ENCODE results near the gene MFSD2B. TPM values are rescaled to one million over a fixed set of nuclear protein-coding genes. Genes with fewer than 3 reads are reported as not detected.

MFSD2B gene
- total RNA-seq, 2 experiments from 2014 or later = 0.15 to 0.24 TPM

GRCh38 chr2:24046930-24047702, 37.2 kb downstream of the MFSD2B start, which contains the start of gene WDCP:
Gene WDCP (minus strand): TSS chr2:24047391. CDS start chr2:24039494, 7,897 bp downstream.
- CTCF ChIA-PET = interaction anchor here (0.8 to 1.8 kb wide), 5 partner anchors 12 to 122 kb away, joined by 3 to 8 read pairs (median 4); partner anchors contain the start of genes SF3B6 and TP53I3
- peak; percentile 98 for DNase-seq
- H3K36me3 Mint-ChIP-seq (ENCODE audit: low read depth) = peaks cover 4% of the 10 kb centered on the region
- peaks cover 22% of the 10 kb centered on the region for H3K4me1 Mint-ChIP-seq (ENCODE audit: low read depth)
- H3K27me3 Mint-ChIP-seq (ENCODE audit: low read depth) = peaks cover 7% of the 10 kb centered on the region
- peak within 1 kb of the TSS; percentile 80 for H3K27ac Mint-ChIP-seq
- H3K4me3 Mint-ChIP-seq = peak within 1 kb of the TSS; percentile 95
- no peaks in the 10 kb centered on the region for H3K9me3 Mint-ChIP-seq
- intact Hi-C loops (cut with micrococcal nuclease) = loop anchor here (1.0 to 10.0 kb wide), 10 partner anchors 18 to 667 kb away; partner anchors contain the start of genes ATAD2B, FAM228B, NCOA1 and PFN4

- Mint-ChIP-seq H3K36me3 (ENCODE audit: low read depth) (peaks cover 4% of the 10 kb centered on the region), H3K4me1 (ENCODE audit: low read depth) (peaks cover 22% of the 10 kb centered on the region), H3K9me3 (no peaks in the 10 kb centered on the region), H3K27ac (no peak overlapping the region), H3K4me3 (peak overlapping the region; percentile 95), H3K27me3 (ENCODE audit: low read depth) (peaks cover 7% of the 10 kb centered on the region)
- no peak for DNase-seq
- intact Hi-C loops (cut with micrococcal nuclease) = loop anchor here (1.0 to 10.0 kb wide), 10 partner anchors 18 to 667 kb away; partner anchors contain the start of genes ATAD2B, FAM228B, NCOA1 and PFN4
- CTCF ChIA-PET = interaction anchor here (0.8 to 1.8 kb wide), 4 partner anchors 14 to 122 kb away, joined by 3 to 8 read pairs (median 6); partner anchors contain the start of genes SF3B6 and TP53I3
Measured at GRCh38 chr2:24047703-24048033, 37.8 kb downstream of the MFSD2B start.

DNA sequence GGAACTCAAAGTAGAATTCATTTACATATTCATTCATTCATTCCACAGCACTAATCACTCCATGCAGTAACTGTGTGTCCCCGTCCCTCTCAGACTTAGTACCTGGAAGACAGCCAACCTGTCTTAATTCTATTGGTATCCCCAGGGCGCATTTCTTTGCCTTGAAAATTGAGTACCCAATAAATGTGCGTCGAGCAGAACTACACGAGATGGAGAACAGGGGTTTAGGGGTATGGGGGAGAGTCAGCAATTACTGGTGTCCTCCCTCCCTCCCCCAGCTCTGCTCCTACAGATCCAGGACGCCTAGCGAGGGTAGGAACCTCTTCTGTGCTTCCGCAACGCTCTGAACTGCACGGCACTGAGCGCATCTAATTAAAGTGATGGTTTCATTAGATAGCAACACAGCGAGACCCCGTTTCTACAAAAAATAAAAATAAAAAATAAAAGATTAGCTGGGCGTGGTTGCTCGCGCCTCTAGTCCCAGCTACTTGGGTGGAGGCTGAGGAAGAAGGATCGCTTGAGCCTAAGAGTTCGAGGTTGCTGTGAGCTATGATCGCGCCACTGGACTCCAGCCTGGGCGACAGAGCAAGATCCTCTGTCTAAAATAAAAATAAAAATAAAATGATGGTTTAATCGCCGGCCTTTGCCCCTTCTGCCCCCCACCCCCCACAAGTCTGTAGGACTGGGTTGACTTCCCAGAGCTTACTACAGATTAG, 39.0 kb downstream of the MFSD2B start:
- no peak overlapping the region for H3K27ac Mint-ChIP-seq

GRCh38 chr2:24049485-24050021, 39.7 kb downstream of the MFSD2B start, which contains the start of gene FKBP1B:
Gene FKBP1B (plus strand): TSS chr2:24049741. CDS start chr2:24049850, 109 bp downstream.
- Mint-ChIP-seq H3K4me3 (peak within 1 kb of the TSS; percentile 72), H3K4me1 (ENCODE audit: low read depth) (peaks cover 19% of the 10 kb centered on the region), H3K27ac (no peak within 1 kb of the TSS), H3K36me3 (ENCODE audit: low read depth) (peaks cover 2% of the 10 kb centered on the region), H3K27me3 (ENCODE audit: low read depth) (peaks cover 7% of the 10 kb centered on the region), H3K9me3 (no peaks in the 10 kb centered on the region)
- CTCF ChIA-PET = interaction anchor here (0.9 to 1.3 kb wide), 3 partner anchors 11 to 35 kb away, joined by 3 to 5 read pairs (median 3); partner anchors contain the start of gene TP53I3
- peak; percentile 44 for DNase-seq
- intact Hi-C loops (cut with micrococcal nuclease) = loop anchor here (10.0 kb wide), 1 partner anchor 445 kb away; the partner anchor contains the start of gene NCOA1

More for the DNA sequence above, 39.0 kb downstream of the MFSD2B start:
- Mint-ChIP-seq H3K36me3 (ENCODE audit: low read depth) (peaks cover 2% of the 10 kb centered on the region), H3K4me1 (ENCODE audit: low read depth) (peaks cover 19% of the 10 kb centered on the region), H3K9me3 (no peaks in the 10 kb centered on the region), H3K4me3 (peak overlapping the region; percentile 72), H3K27me3 (ENCODE audit: low read depth) (peaks cover 7% of the 10 kb centered on the region)
- DNase-seq = no peak
- CTCF ChIA-PET = interaction anchor here (0.6 to 1.0 kb wide), 3 partner anchors 20 to 61 kb away, joined by 3 to 6 read pairs (median 3); partner anchors contain the start of gene TP53I3
- intact Hi-C loops (cut with micrococcal nuclease) = loop anchor here (10.0 kb wide), 1 partner anchor 446 kb away; the partner anchor contains the start of gene NCOA1

- Mint-ChIP-seq H3K9me3 (no peaks in the 10 kb centered on the region), H3K27me3 (ENCODE audit: low read depth) (peaks cover 7% of the 10 kb centered on the region), H3K4me1 (ENCODE audit: low read depth) (peaks cover 14% of the 10 kb centered on the region), H3K36me3 (ENCODE audit: low read depth) (peaks cover 2% of the 10 kb centered on the region), H3K27ac (no peak overlapping the region), H3K4me3 (peak overlapping the region; percentile 72)
- intact Hi-C loops (cut with micrococcal nuclease) = no loop called here
- no peak for DNase-seq
- CTCF ChIA-PET = interaction anchor here (0.6 to 1.3 kb wide), 3 partner anchors 10 to 226 kb away, joined by 3 to 5 read pairs (median 3); no protein-coding TSS in a partner anchor
Measured at GRCh38 chr2:24050041-24050979, 40.4 kb downstream of the MFSD2B start.

- DNase-seq = no peak
- intact Hi-C loops (cut with micrococcal nuclease) = no loop called here
- CTCF ChIA-PET = interaction anchor here (0.9 to 1.1 kb wide), 2 partner anchors 9 to 33 kb away, joined by 3 read pairs; partner anchors contain the start of gene TP53I3
Measured at GRCh38 chr2:24051833-24052232, 41.9 kb downstream of the MFSD2B start.

GRCh38 chr2:24052951-24053350, 43.1 kb downstream of the MFSD2B start:
- Mint-ChIP-seq H3K4me3 (no peak overlapping the region), H3K27me3 (ENCODE audit: low read depth) (peaks cover 4% of the 10 kb centered on the region), H3K27ac (no peak overlapping the region), H3K9me3 (no peaks in the 10 kb centered on the region), H3K4me1 (ENCODE audit: low read depth) (no peaks in the 10 kb centered on the region), H3K36me3 (ENCODE audit: low read depth) (no peaks in the 10 kb centered on the region)
- intact Hi-C loops (cut with micrococcal nuclease) = no loop called here
- CTCF ChIA-PET = interaction anchor here (1.0 to 1.6 kb wide), 2 partner anchors 20 to 31 kb away, joined by 3 to 4 read pairs; partner anchors contain the start of gene TP53I3
- DNase-seq = no peak

More at GRCh38 chr2:24051833-24052232, 41.9 kb downstream of the MFSD2B start:
- no peak overlapping the region for H3K27ac Mint-ChIP-seq
- H3K9me3 Mint-ChIP-seq = no peaks in the 10 kb centered on the region
- H3K4me1 Mint-ChIP-seq (ENCODE audit: low read depth) = peaks cover 6% of the 10 kb centered on the region
- H3K27me3 Mint-ChIP-seq (ENCODE audit: low read depth) = peaks cover 7% of the 10 kb centered on the region
- H3K4me3 Mint-ChIP-seq = no peak overlapping the region
- H3K36me3 Mint-ChIP-seq (ENCODE audit: low read depth) = peaks cover 2% of the 10 kb centered on the region

DNA sequence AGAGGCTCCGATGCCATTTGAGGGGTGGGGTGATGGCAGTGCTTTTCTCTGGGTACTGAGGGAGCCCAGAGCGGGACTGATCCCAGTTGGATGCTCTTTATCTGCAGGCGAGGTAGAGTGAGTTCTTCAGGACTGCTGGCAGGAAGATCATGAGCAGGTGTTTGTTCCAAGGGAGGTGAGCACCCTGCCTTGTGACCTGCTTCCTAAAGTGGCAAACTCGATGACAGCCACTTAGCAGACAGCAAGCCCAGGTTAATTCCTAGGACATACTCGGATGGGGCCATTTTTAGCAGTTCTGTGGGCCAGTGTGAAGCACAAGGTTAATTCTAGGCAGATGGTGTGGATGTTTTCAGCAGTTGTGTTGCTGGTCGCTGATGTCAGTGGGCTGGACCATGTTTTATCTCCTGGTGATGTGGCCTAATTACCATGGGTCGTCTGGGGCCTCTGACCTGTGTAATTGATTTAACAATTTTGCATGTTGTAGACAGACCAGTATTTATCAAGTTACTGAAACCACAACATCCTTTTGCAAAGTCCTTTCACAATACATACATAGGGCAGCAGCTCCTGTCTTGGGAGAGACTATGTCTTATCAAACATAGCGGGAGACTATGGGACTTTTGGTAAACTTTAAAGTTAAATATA, 44.6 kb downstream of the MFSD2B start:
- Mint-ChIP-seq H3K4me3 (no peak overlapping the region), H3K27ac (no peak overlapping the region), H3K27me3 (ENCODE audit: low read depth) (no peaks in the 10 kb centered on the region), H3K4me1 (ENCODE audit: low read depth) (no peaks in the 10 kb centered on the region), H3K9me3 (no peaks in the 10 kb centered on the region), H3K36me3 (ENCODE audit: low read depth) (no peaks in the 10 kb centered on the region)
- CTCF ChIA-PET = interaction anchor here (0.6 to 1.6 kb wide), 2 partner anchors 29 to 1167 kb away, joined by 4 to 5 read pairs; partner anchors contain the start of gene TP53I3
- intact Hi-C loops (cut with micrococcal nuclease) = no loop called here
- no peak for DNase-seq

DNA sequence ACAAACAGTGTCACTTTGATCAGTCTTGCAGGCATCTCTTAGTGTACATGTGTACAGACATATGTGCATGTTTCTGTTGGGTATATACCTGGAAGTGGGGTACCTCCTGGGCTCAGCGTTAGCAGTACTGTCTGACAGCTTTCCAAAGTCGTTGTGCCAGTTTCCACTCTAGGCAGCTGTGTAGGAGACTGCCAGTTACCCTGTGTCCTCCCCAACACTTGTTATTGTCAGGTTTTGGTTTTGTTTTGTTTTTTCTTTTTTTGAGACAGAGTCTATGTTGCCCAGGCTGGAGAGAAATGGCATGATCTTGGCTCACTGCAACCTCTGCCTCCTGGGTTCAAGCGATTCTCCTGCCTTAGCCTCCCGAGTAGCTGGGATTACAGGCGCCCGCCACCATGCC, 45.9 kb downstream of the MFSD2B start:
- no peak for DNase-seq
- H3K36me3 Mint-ChIP-seq (ENCODE audit: low read depth) = no peaks in the 10 kb centered on the region
- peaks cover 3% of the 10 kb centered on the region for H3K27me3 Mint-ChIP-seq (ENCODE audit: low read depth)
- H3K9me3 Mint-ChIP-seq = no peaks in the 10 kb centered on the region
- no peak overlapping the region for H3K4me3 Mint-ChIP-seq
- CTCF ChIA-PET = no interaction called here
- intact Hi-C loops (cut with micrococcal nuclease) = no loop called here
- peaks cover 4% of the 10 kb centered on the region for H3K4me1 Mint-ChIP-seq (ENCODE audit: low read depth)
- no peak overlapping the region for H3K27ac Mint-ChIP-seq

- intact Hi-C loops (cut with micrococcal nuclease) = no loop called here
- Mint-ChIP-seq H3K4me3 (no peak overlapping the region), H3K27ac (no peak overlapping the region), H3K27me3 (ENCODE audit: low read depth) (peaks cover 3% of the 10 kb centered on the region), H3K9me3 (no peaks in the 10 kb centered on the region), H3K36me3 (ENCODE audit: low read depth) (no peaks in the 10 kb centered on the region), H3K4me1 (ENCODE audit: low read depth) (peaks cover 4% of the 10 kb centered on the region)
- CTCF ChIA-PET = no interaction called here
- DNase-seq = no peak
Measured at GRCh38 chr2:24058564-24059271, 48.8 kb downstream of the MFSD2B start.
